ENCODE measurements around the gene TNIP3. TPM values are rescaled to one million over a fixed set of nuclear protein-coding genes. Genes with fewer than 3 reads are reported as not detected.

Gene TNIP3, protein sequence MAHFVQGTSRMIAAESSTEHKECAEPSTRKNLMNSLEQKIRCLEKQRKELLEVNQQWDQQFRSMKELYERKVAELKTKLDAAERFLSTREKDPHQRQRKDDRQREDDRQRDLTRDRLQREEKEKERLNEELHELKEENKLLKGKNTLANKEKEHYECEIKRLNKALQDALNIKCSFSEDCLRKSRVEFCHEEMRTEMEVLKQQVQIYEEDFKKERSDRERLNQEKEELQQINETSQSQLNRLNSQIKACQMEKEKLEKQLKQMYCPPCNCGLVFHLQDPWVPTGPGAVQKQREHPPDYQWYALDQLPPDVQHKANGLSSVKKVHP
- total RNA-seq (10 to 100 TPM in 1 of 2 donors, 1 to 10 TPM in 1; 3.4 to 11.0 TPM), polyA plus RNA-seq (10 to 100 TPM in 1 of 2 donors, 1 to 10 TPM in 1; 1.6 to 59.2 TPM)
- long read RNA-seq, donor 1, result 0 reads
- long read RNA-seq, donor 2, result 0 reads
- long read RNA-seq, donor 3, result 0 reads
- long read RNA-seq, donor 4, result 0 reads
- long read RNA-seq, donor 5, result 0 reads

DNA sequence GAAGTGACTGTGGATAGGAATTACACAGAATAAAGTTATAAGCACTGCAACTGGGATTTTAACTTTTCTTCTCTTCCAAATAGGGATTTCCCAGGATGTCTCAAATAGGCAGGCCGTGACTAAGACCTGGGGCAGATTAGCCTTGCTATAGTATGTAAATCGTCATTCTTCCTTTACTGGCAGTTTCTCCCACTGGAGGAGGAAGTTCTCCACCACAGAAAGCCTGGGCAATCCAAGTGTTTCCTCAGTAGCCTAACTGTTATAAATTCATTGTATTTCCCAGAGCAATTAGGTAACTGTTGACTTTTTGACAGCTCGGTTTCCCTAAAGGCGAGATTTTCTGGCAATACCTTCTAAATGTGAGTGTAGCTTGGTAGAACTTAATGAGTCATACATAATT lies at the start of gene TNIP3:
Gene TNIP3, minus strand, starts transcription at position 31 of the 400 bp plus-strand sequence. CDS start 196 bp downstream, outside the sequence.
- Histone ChIP-seq H3K27me3 (ENCODE audit: control insufficient read depth in 3 of 3, insufficient read depth in 3 of 3, low read length in 2 of 3) (no peaks in the 10 kb centered on the region), H3K9ac (ENCODE audit: insufficient read depth in 1 of 2, low read length in 2 of 2) (no peak within 1 kb of the TSS), H3K36me3 (ENCODE audit: control insufficient read depth in 4 of 4, insufficient read depth in 4 of 4, low read length in 4 of 4) (no peaks in the 10 kb centered on the region), H3K4me3 (no peak within 1 kb of the TSS), H3K27ac (ENCODE audit: low read depth in 1 of 2, low read length in 1 of 2) (no peak within 1 kb of the TSS), H3K9me3 (ENCODE audit: control insufficient read depth in 4 of 4, insufficient read depth in 3 of 4, low read length in 3 of 4) (no peaks in the 10 kb centered on the region), H3K4me1 (ENCODE audit: control insufficient read depth in 5 of 5, insufficient read depth in 5 of 5, low read length in 5 of 5) (no peaks in the 10 kb centered on the region)
- peak; percentile 80 for ATAC-seq (ENCODE audit: insufficient read depth, low FRiP score)
- no peak for DNase-seq
- WGBS, 2 donors, result 32 to 53% methylated on average over 4 of the region's 4 CpGs
- TF ChIP-seq, protein P1, sequence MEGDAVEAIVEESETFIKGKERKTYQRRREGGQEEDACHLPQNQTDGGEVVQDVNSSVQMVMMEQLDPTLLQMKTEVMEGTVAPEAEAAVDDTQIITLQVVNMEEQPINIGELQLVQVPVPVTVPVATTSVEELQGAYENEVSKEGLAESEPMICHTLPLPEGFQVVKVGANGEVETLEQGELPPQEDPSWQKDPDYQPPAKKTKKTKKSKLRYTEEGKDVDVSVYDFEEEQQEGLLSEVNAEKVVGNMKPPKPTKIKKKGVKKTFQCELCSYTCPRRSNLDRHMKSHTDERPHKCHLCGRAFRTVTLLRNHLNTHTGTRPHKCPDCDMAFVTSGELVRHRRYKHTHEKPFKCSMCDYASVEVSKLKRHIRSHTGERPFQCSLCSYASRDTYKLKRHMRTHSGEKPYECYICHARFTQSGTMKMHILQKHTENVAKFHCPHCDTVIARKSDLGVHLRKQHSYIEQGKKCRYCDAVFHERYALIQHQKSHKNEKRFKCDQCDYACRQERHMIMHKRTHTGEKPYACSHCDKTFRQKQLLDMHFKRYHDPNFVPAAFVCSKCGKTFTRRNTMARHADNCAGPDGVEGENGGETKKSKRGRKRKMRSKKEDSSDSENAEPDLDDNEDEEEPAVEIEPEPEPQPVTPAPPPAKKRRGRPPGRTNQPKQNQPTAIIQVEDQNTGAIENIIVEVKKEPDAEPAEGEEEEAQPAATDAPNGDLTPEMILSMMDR (IDR thresholded peaks at IDR 0.05; ENCODE audit: control extremely low read depth, extremely low read depth), result no peak

DNA sequence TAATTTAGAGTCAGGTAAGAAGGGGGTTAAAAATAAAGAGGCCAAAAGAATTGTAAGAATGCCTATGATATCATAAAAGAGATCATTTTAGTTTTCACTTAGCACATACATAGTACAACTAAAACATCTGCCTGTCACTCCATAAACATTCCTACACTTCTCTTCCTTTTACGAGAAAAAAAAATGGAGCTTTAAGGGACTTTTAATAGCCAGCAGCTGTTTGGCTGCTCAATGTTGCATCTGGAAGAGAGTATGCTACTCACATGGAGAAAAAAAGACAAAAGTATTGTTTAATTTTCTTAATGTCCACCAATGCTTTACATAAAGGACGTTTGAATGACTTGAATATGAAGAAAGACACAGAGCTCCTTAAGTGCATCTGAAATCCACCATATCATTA lies 48.7 kb upstream of the TNIP3 start:
- WGBS, 2 donors, result 68 to 73% methylated on average over 2 of the region's 2 CpGs
- no peaks in the 10 kb centered on the region for H3K36me3 ChIP-seq (ENCODE audit: control insufficient read depth in 4 of 4, insufficient read depth in 4 of 4, low read length in 4 of 4)
- peaks cover 0 to 42% (median 0%) of the 10 kb centered on the region in 5 donors for H3K4me1 ChIP-seq (ENCODE audit: control insufficient read depth in 5 of 5, insufficient read depth in 5 of 5, low read length in 5 of 5)
- no peak overlapping the region for H3K4me3 ChIP-seq
- no peaks in the 10 kb centered on the region for H3K27me3 ChIP-seq (ENCODE audit: control insufficient read depth in 3 of 3, insufficient read depth in 3 of 3, low read length in 2 of 3)
- DNase-seq, result peak; percentile 46 to 91 (median 87)
- no peaks in the 10 kb centered on the region for H3K9me3 ChIP-seq (ENCODE audit: control insufficient read depth in 4 of 4, insufficient read depth in 3 of 4, low read length in 3 of 4)
- H3K9ac ChIP-seq (ENCODE audit: insufficient read depth in 1 of 2, low read length in 2 of 2), result no peak overlapping the region
- TF ChIP-seq, protein P1 (IDR thresholded peaks at IDR 0.05; ENCODE audit: control extremely low read depth, extremely low read depth), result no peak
- no peak overlapping the region for H3K27ac ChIP-seq (ENCODE audit: low read depth in 1 of 2, low read length in 1 of 2)
- no peak for ATAC-seq (ENCODE audit: insufficient read depth, low FRiP score)

DNA sequence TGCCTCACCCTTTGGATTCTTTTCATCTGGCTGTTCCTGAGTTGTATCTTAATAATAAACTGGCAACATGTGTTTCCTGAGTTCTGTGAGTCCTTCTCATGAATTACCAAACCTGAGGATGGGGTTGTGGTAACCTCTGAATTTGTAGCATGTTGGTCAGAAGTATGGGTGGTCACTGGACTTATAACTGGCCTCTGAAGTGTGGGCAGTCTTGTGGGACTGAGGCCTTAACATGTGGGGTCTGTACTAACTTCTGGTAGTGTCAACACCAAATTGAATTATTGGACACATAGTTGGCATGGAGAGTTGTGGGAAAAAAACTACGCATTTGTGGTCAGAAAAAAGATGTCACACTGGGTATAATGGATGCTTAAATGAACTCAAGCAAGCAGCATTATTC lies 45.0 kb upstream of the TNIP3 start:
- Histone ChIP-seq H3K36me3 (ENCODE audit: control insufficient read depth in 4 of 4, insufficient read depth in 4 of 4, low read length in 4 of 4) (no peaks in the 10 kb centered on the region), H3K9me3 (ENCODE audit: control insufficient read depth in 4 of 4, insufficient read depth in 3 of 4, low read length in 3 of 4) (no peaks in the 10 kb centered on the region), H3K9ac (ENCODE audit: insufficient read depth in 1 of 2, low read length in 2 of 2) (no peak overlapping the region), H3K27me3 (ENCODE audit: control insufficient read depth in 3 of 3, insufficient read depth in 3 of 3, low read length in 2 of 3) (no peaks in the 10 kb centered on the region), H3K4me1 (ENCODE audit: control insufficient read depth in 5 of 5, insufficient read depth in 5 of 5, low read length in 5 of 5) (peaks cover 0 to 15% (median 0%) of the 10 kb centered on the region in 5 donors), H3K4me3 (no peak overlapping the region), H3K27ac (ENCODE audit: low read depth in 1 of 2, low read length in 1 of 2) (no peak overlapping the region)
- ATAC-seq (ENCODE audit: insufficient read depth, low FRiP score), result no peak
- WGBS, 2 donors, result 94 to 95% methylated on average over 1 of the region's 1 CpG
- DNase-seq, result no peak
- TF ChIP-seq, protein P1 (IDR thresholded peaks at IDR 0.05; ENCODE audit: control extremely low read depth, extremely low read depth), result no peak
